CD14-positive monocyte (primary cell): ENCODE measurements around the gene NCOA7. TPM values are rescaled to one million over a fixed set of nuclear protein-coding genes. Genes with fewer than 3 reads are reported as not detected.
"Not testable (repeated sequence)": the region's sequence is repeated elsewhere in the genome, so short reads cannot be mapped to it uniquely, and the experiment has no call there.

Source experiments
- DNase-seq, 3 donors: peaks; one replicate each; pipeline ENCODE4 v3.0.0-alpha.2; 2011 to 2022
- H2AFZ ChIP-seq: 2 replicates; pipeline ENCODE4 v1.6.0; 2012; ENCODE audit warnings: mild to moderate bottlenecking, low read depth, low read length, inconsistent platforms; ENCODE audit not compliant: insufficient read depth, poor library complexity, severe bottlenecking
- H3K27ac ChIP-seq, 2 donors: 1 replicate in 1 of 2; 2 replicates in 1 of 2; pipeline ENCODE4 v1.5.1; 2012 to 2013; ENCODE audit warnings: low read length in 2 of 2, control low read depth in 1 of 2, inconsistent platforms in 1 of 2, low read depth in 1 of 2, mild to moderate bottlenecking in 1 of 2
- H3K27me3 ChIP-seq, 2 donors: one replicate each; pipeline versions ENCODE4 v1.6.0 to v1.6.1; 2011 to 2013; ENCODE audit warnings: low read length in 2 of 2; ENCODE audit not compliant: control insufficient read depth in 2 of 2, insufficient read depth in 2 of 2
- H3K36me3 ChIP-seq, 2 donors: replicated peaks in 1 of 2; 1 replicate in 1 of 2; 2 replicates in 1 of 2; pipeline versions ENCODE4 v1.5.1 to v1.6.1; 2012 to 2013; ENCODE audit warnings: low read length in 2 of 2, control low read depth in 1 of 2, inconsistent platforms in 1 of 2, mild to moderate bottlenecking in 1 of 2; ENCODE audit not compliant: insufficient read depth in 2 of 2, control insufficient read depth in 1 of 2
- H3K4me1 ChIP-seq, 2 donors: 1 replicate in 1 of 2; 2 replicates in 1 of 2; pipeline versions ENCODE4 v1.5.1 to v1.6.1; 2012 to 2013; ENCODE audit warnings: low read length in 2 of 2, control low read depth in 1 of 2, inconsistent platforms in 1 of 2, mild to moderate bottlenecking in 1 of 2, moderate library complexity in 1 of 2; ENCODE audit not compliant: insufficient read depth in 2 of 2, control insufficient read depth in 1 of 2
- H3K4me2 ChIP-seq: replicated peaks from 2 replicates; pipeline ENCODE3; 2012; ENCODE audit warnings: low read length, moderate library complexity, mild to moderate bottlenecking; ENCODE audit not compliant: poor library complexity, severe bottlenecking; ENCODE audit errors: extremely low read depth
- H3K4me3 ChIP-seq, 3 experiments: fragments of 200-600 bp in 1 of 3; sonication (generic) in 1 of 3; replicated peaks in 1 of 3; 1 replicate in 2 of 3; 2 replicates in 1 of 3; pipeline ENCODE4 v1.5.1; 2011 to 2013; ENCODE audit warnings: low read length in 3 of 3, mild to moderate bottlenecking in 3 of 3, control low read depth in 2 of 3, low read depth in 2 of 3, inconsistent platforms in 1 of 3, moderate library complexity in 1 of 3
- H3K79me2 ChIP-seq: 2 replicates; pipeline ENCODE4 v1.6.0; 2012; ENCODE audit warnings: mild to moderate bottlenecking, control low read depth, inconsistent platforms, low read length, moderate library complexity; ENCODE audit not compliant: insufficient read depth
- H3K9ac ChIP-seq: 2 replicates; pipeline ENCODE4 v1.6.0; 2017; ENCODE audit warnings: low read length, mild to moderate bottlenecking; ENCODE audit not compliant: insufficient read depth, poor library complexity, severe bottlenecking
- H3K9me3 ChIP-seq, 2 donors: replicated peaks in 1 of 2; 1 replicate in 1 of 2; 2 replicates in 1 of 2; pipeline versions ENCODE4 v1.5.1 to v1.6.1; 2012 to 2013; ENCODE audit warnings: low read length in 2 of 2, control low read depth in 1 of 2; ENCODE audit not compliant: control insufficient read depth in 1 of 2, insufficient read depth in 1 of 2
- H4K20me1 ChIP-seq: 2 replicates; pipeline ENCODE4 v1.6.0; 2012; ENCODE audit warnings: mild to moderate bottlenecking, low read length, control low read depth, moderate library complexity; ENCODE audit not compliant: insufficient read depth
- H3K27ac Mint-ChIP-seq, 7 donors: one replicate each; pipeline ENCODE4 v1.8.0; 2020; ENCODE audit warnings: mild to moderate bottlenecking in 7 of 7, mixed read lengths in 7 of 7, moderate library complexity in 6 of 7, inconsistent platforms in 2 of 7
- H3K27me3 Mint-ChIP-seq, 3 donors: one replicate each; pipeline ENCODE4 v1.8.0; 2021 to 2022; ENCODE audit warnings: low read depth in 3 of 3, mild to moderate bottlenecking in 3 of 3, mixed read lengths in 3 of 3, moderate library complexity in 3 of 3, inconsistent platforms in 1 of 3
- H3K36me3 Mint-ChIP-seq, 2 donors: one replicate each; pipeline ENCODE4 v1.8.0; 2020; ENCODE audit warnings: mixed read lengths in 2 of 2, inconsistent platforms in 1 of 2, mild to moderate bottlenecking in 1 of 2
- H3K4me1 Mint-ChIP-seq: one replicate; pipeline ENCODE4 v1.8.0; 2020; ENCODE audit warnings: mild to moderate bottlenecking, mixed read lengths
- H3K4me3 Mint-ChIP-seq, 2 donors: one replicate each; pipeline ENCODE4 v1.8.0; 2020; ENCODE audit warnings: mild to moderate bottlenecking in 2 of 2, mixed read lengths in 2 of 2, moderate library complexity in 1 of 2
- H3K9me3 Mint-ChIP-seq, 7 donors: one replicate each; pipeline ENCODE4 v1.8.0; 2020 to 2022; ENCODE audit warnings: mixed read lengths in 7 of 7, mild to moderate bottlenecking in 6 of 7, moderate library complexity in 6 of 7, inconsistent platforms in 2 of 7
- CTCF ChIP-seq: fragments of 200-600 bp; IDR thresholded peaks from one replicate; pipeline ENCODE4 v1.8.0; 2022; ENCODE audit warnings: antibody characterized with exemption, mild to moderate bottlenecking
- WGBS: methylation state at CpG from one replicate; pipeline ENCODE4 v1.1.5; 2013; ENCODE audit warnings: missing lambda C conversion rate; ENCODE audit not compliant: insufficient coverage; 5-methylcytosine and 5-hydroxymethylcytosine counted together
- intact Hi-C, 2 donors: fragments of 100-400 bp; cut with micrococcal nuclease; formaldehyde crosslinking; loops; one replicate each; pipeline versions ENCODE4 v1.15.0 to v1.15.1; 2023
- polyA plus RNA-seq, 3 donors: library from polyadenylated mRNA; depleted of rRNA in 1 of 3; unstranded in 2 of 3; stranded (reverse) in 1 of 3; fragments of 300-500 nt in 2 of 3; fragments of >200 nt in 1 of 3; fragmentation: Illumina TruSeq in 2 of 3; gene quantifications; 1 replicate in 2 of 3; 2 replicates in 1 of 3; pipeline ENCODE4 v1.2.3, GENCODE V29; 2012 to 2021

Gene NCOA7
- polyA plus RNA-seq, 3 donors = 8.3 to 21.9 (median 11.2) TPM

GRCh38 chr6:125773387-125774341 lies 17.1 kb upstream of the NCOA7 start:
- H3K36me3 ChIP-seq = no peaks in the 10 kb centered on the region
- Mint-ChIP-seq H3K4me3 (peak overlapping the region in 1 of 2 donors; percentile 36), H3K4me1 (peaks cover 4% of the 10 kb centered on the region), H3K27me3 (peaks cover 13 to 28% (median 16%) of the 10 kb centered on the region in 3 donors), H3K36me3 (no peaks in the 10 kb centered on the region), H3K9me3 (peaks cover 0 to 6% (median 0%) of the 10 kb centered on the region in 7 donors), H3K27ac (no peak overlapping the region)
- peaks cover 3 to 18% of the 10 kb centered on the region in 2 donors for H3K27me3 ChIP-seq
- no peaks in the 10 kb centered on the region for H3K4me1 ChIP-seq
- no peak overlapping the region for H3K27ac ChIP-seq
- no peaks in the 10 kb centered on the region for H3K79me2 ChIP-seq
- no peak for DNase-seq
- H3K4me3 ChIP-seq = no peak overlapping the region
- WGBS = 90% methylated on average over 2 of the region's 4 CpGs
- no peaks in the 10 kb centered on the region for H4K20me1 ChIP-seq
- no peak overlapping the region for H2AFZ ChIP-seq
- H3K9me3 ChIP-seq = no peaks in the 10 kb centered on the region
- H3K4me2 ChIP-seq = no peak overlapping the region
- H3K9ac ChIP-seq = no peak overlapping the region
- no peak for TF ChIP-seq CTCF
- intact Hi-C loops = no loop called here

- H3K27me3 Mint-ChIP-seq = peaks cover 11 to 22% (median 16%) of the 10 kb centered on the region in 3 donors
- not testable (repeated sequence) for H4K20me1 ChIP-seq, H3K27ac Mint-ChIP-seq, H3K9ac ChIP-seq, H3K27ac ChIP-seq, H3K36me3 Mint-ChIP-seq, DNase-seq, H3K9me3 ChIP-seq, H3K4me1 ChIP-seq, H3K4me3 Mint-ChIP-seq, H3K79me2 ChIP-seq, H3K36me3 ChIP-seq, H3K4me1 Mint-ChIP-seq, H3K9me3 Mint-ChIP-seq, H3K4me2 ChIP-seq, H2AFZ ChIP-seq, H3K4me3 ChIP-seq
- intact Hi-C loops = loop anchor here in 1 of 2 donors (2.0 kb wide), 1 partner anchor 25 kb away; no protein-coding TSS in a partner anchor
- 90% methylated on average over 2 of the region's 14 CpGs for WGBS
- peaks cover 3 to 13% of the 10 kb centered on the region in 2 donors for H3K27me3 ChIP-seq
These were observed 14.5 kb upstream of the NCOA7 start for GRCh38 chr6:125776107-125776826.
